Measurements from ENCODE around the gene ADAMTS2.

Gene ADAMTS2

GRCh38 chr5:179194941-179195381, 150.3 kb downstream of the ADAMTS2 start:
- no peak for DNase-seq (ENCODE audit: low spot score)

- DNase-seq (ENCODE audit: low spot score) = no peak
These were observed 150.9 kb downstream of the ADAMTS2 start for GRCh38 chr5:179194201-179194910.

- DNase-seq (ENCODE audit: low spot score) = no peak
These were observed 151.5 kb downstream of the ADAMTS2 start for GRCh38 chr5:179193746-179194145.

- no peak for DNase-seq (ENCODE audit: low spot score)
These were observed 152.3 kb downstream of the ADAMTS2 start for GRCh38 chr5:179192891-179193470.

- no peak for DNase-seq (ENCODE audit: low spot score)
These were observed 152.9 kb downstream of the ADAMTS2 start for GRCh38 chr5:179192185-179192890.

- no peak for DNase-seq (ENCODE audit: low spot score)
These were observed 153.6 kb downstream of the ADAMTS2 start for GRCh38 chr5:179191506-179192184.

GRCh38 chr5:179190851-179191505, 154.3 kb downstream of the ADAMTS2 start:
- DNase-seq (ENCODE audit: low spot score) = no peak

- DNase-seq (ENCODE audit: low spot score) = no peak
These were observed 156.6 kb downstream of the ADAMTS2 start for GRCh38 chr5:179188636-179189035.

- no peak for DNase-seq (ENCODE audit: low spot score)
These were observed 157.3 kb downstream of the ADAMTS2 start for GRCh38 chr5:179187681-179188575.

GRCh38 chr5:179187229-179187678, 158.0 kb downstream of the ADAMTS2 start:
- DNase-seq (ENCODE audit: low spot score) = peak; percentile 70

GRCh38 chr5:179186801-179187200, 158.5 kb downstream of the ADAMTS2 start:
- no peak for DNase-seq (ENCODE audit: low spot score)

GRCh38 chr5:179185941-179186411, 159.3 kb downstream of the ADAMTS2 start:
- no peak for DNase-seq (ENCODE audit: low spot score)

- DNase-seq (ENCODE audit: low spot score) = no peak
These were observed 159.9 kb downstream of the ADAMTS2 start for GRCh38 chr5:179185256-179185940.

GRCh38 chr5:179184521-179185050, 160.7 kb downstream of the ADAMTS2 start:
- DNase-seq (ENCODE audit: low spot score) = no peak

- DNase-seq (ENCODE audit: low spot score) = no peak
These were observed 161.8 kb downstream of the ADAMTS2 start for GRCh38 chr5:179183481-179183880.

GRCh38 chr5:179182601-179183000, 162.7 kb downstream of the ADAMTS2 start:
- DNase-seq (ENCODE audit: low spot score) = no peak

- DNase-seq (ENCODE audit: low spot score) = no peak
These were observed 163.3 kb downstream of the ADAMTS2 start for GRCh38 chr5:179181988-179182387.

- no peak for DNase-seq (ENCODE audit: low spot score)
These were observed 164.2 kb downstream of the ADAMTS2 start for GRCh38 chr5:179180921-179181645.

GRCh38 chr5:179180061-179180610, 165.1 kb downstream of the ADAMTS2 start:
- DNase-seq (ENCODE audit: low spot score) = no peak
